K562 (cell line): ENCODE results near the gene FNDC11. TPM values are rescaled to one million over a fixed set of nuclear protein-coding genes. Genes with fewer than 3 reads are reported as not detected.

Experiments used
- ATAC-seq: fragments of 200-7000 bp; cut with Tn5 transposase; 3 replicates; pipeline ENCODE4 v1.9.1; 2020; ENCODE audit warnings: moderate library complexity
- BruUV-seq: library from RNA; stranded (reverse); fragments of 400-500 nt; replicated peaks from 2 replicates; lab custom pipeline; 2021; lab: Mats Ljungman, UMichigan
- CTCF ChIA-PET: fragments of 300-600 bp; formaldehyde crosslinking; extraction: SDS; loops from one replicate; lab custom pipeline; 2021; ENCODE audit warnings: low intra/inter-chr PET ratio; lab: Yijun Ruan, JAX
- POLR2A ChIA-PET: fragments of 300-600, 350-650 bp; sonication (Branson Sonifier 250); formaldehyde crosslinking; extraction: SDS; loops from one replicate; lab custom pipeline; 2021; ENCODE audit warnings: antibody characterized with exemption, inconsistent platforms; lab: Yijun Ruan, JAX
- DNase-seq, 4 experiments: peaks; one replicate each; pipeline versions ENCODE4 v3.0.0 to v3.0.0-alpha.2; 2011 to 2018; ENCODE audit warnings: low spot score in 3 of 4, mixed read lengths in 3 of 4; ENCODE audit errors: extremely low read depth in 1 of 4
- FAIRE-seq: peaks from 2 replicates; lab custom pipeline; 2011; peaks lifted over from hg19 to GRCh38; lab: Jason Lieb, UNC
- H2AFZ ChIP-seq: 2 replicates; pipeline ENCODE4 v1.6.0; 2011; ENCODE audit warnings: low read depth, low read length, control low read depth, inconsistent platforms
- H3K27ac ChIP-seq: fragments of 200-600 bp; 3 replicates; pipeline ENCODE4 v1.8.0; 2011; ENCODE audit warnings: low read depth, mild to moderate bottlenecking, control low read depth, inconsistent platforms, low read length, moderate library complexity, mixed read lengths; ENCODE audit errors: extremely low read depth
- H3K27me3 ChIP-seq, 2 experiments: fragments of 300-600 bp in 1 of 2; 2 replicates in 1 of 2; 3 replicates in 1 of 2; pipeline versions ENCODE4 v1.6.0 to v1.8.0; 2011; ENCODE audit warnings: inconsistent platforms in 2 of 2, low read length in 2 of 2, mild to moderate bottlenecking in 1 of 2, mixed read lengths in 1 of 2, moderate library complexity in 1 of 2; ENCODE audit not compliant: control insufficient read depth in 2 of 2, insufficient read depth in 2 of 2
- H3K36me3 ChIP-seq: fragments of 300-600 bp; 3 replicates; pipeline ENCODE4 v1.8.0; 2011; ENCODE audit warnings: mild to moderate bottlenecking, low read length, inconsistent platforms; ENCODE audit not compliant: control insufficient read depth, insufficient read depth
- H3K4me1 ChIP-seq, 2 experiments: fragments of 200-600 bp in 1 of 2; replicated peaks in 1 of 2; 2 replicates in 1 of 2; 3 replicates in 1 of 2; pipeline versions ENCODE4 v1.5.1 to v1.8.0; 2011; ENCODE audit warnings: inconsistent platforms in 2 of 2, low read length in 2 of 2, mild to moderate bottlenecking in 1 of 2, mixed read lengths in 1 of 2, moderate library complexity in 1 of 2; ENCODE audit not compliant: control insufficient read depth in 2 of 2, insufficient read depth in 2 of 2
- H3K4me2 ChIP-seq: 2 replicates; pipeline ENCODE4 v1.6.1; 2011; ENCODE audit warnings: low read length, control low read depth, inconsistent platforms, mixed read lengths; ENCODE audit not compliant: insufficient read depth
- H3K4me3 ChIP-seq: fragments of 200-600 bp; sonication (generic), shearing (Covaris generic); 2 replicates; pipeline ENCODE4 v1.5.1; 2016; ENCODE audit warnings: control low read depth, inconsistent platforms
- H3K79me2 ChIP-seq: fragments of 200-600 bp; 3 replicates; pipeline ENCODE4 v1.8.0; 2011; ENCODE audit warnings: low read length, inconsistent platforms; ENCODE audit not compliant: control insufficient read depth, insufficient read depth
- H3K9ac ChIP-seq, 2 experiments: 2 replicates each; pipeline versions ENCODE4 v1.6.0 to v1.6.1; 2011; ENCODE audit warnings: low read depth in 2 of 2, low read length in 2 of 2, control low read depth in 1 of 2, inconsistent platforms in 1 of 2, mild to moderate bottlenecking in 1 of 2, mixed read lengths in 1 of 2; ENCODE audit not compliant: insufficient read depth in 1 of 2
- H3K9me1 ChIP-seq: one replicate; pipeline ENCODE4 v1.6.0; 2011; ENCODE audit warnings: inconsistent platforms, mild to moderate bottlenecking, low read length, moderate library complexity; ENCODE audit not compliant: control insufficient read depth, insufficient read depth
- H3K9me3 ChIP-seq: replicated peaks from 2 replicates; pipeline ENCODE4 v1.5.1; 2011; ENCODE audit warnings: low read depth, low read length, inconsistent platforms; ENCODE audit not compliant: control insufficient read depth, insufficient read depth
- H4K20me1 ChIP-seq: replicated peaks from 2 replicates; pipeline ENCODE4 v1.6.1; 2011; ENCODE audit warnings: low read length, inconsistent platforms, mixed read lengths; ENCODE audit not compliant: control insufficient read depth, insufficient read depth
- CHAMP1 ChIP-seq: fragments of 450-650 bp; IDR thresholded peaks from 2 replicates; pipeline ENCODE4 v1.6.1; 2016; ENCODE audit warnings: mild to moderate bottlenecking
- RBM39 ChIP-seq: fragments of 200-400 bp; formaldehyde crosslinking; optimal IDR thresholded peaks from 2 replicates; pipeline ENCODE3; 2018; ENCODE audit warnings: low read depth, low read length
- ZNF518B ChIP-seq: fragments of 250-450 bp; sonication (Bioruptor Pico); IDR thresholded peaks from 2 replicates; pipeline ENCODE4 v1.5.0; 2021; ENCODE audit warnings: mild to moderate bottlenecking, moderate library complexity
- ZNF655 ChIP-seq: fragments of 250-450 bp; sonication (Bioruptor Pico); IDR thresholded peaks from 2 replicates; pipeline ENCODE4 v1.5.0; 2021
- ZNF668 ChIP-seq: fragments of 250-450 bp; sonication (Bioruptor Pico); IDR thresholded peaks from 2 replicates; pipeline ENCODE4 v1.8.0; 2022; ENCODE audit warnings: mild to moderate bottlenecking, inconsistent platforms
- WGBS: fragments of 100-300 bp; shearing (Covaris generic); methylation state at CpG from one replicate; pipeline ENCODE4 v1.1.6; 2016; ENCODE audit warnings: low coverage, mixed read lengths; ENCODE audit not compliant: insufficient coverage; ENCODE audit errors: missing lambda C conversion rate; 5-methylcytosine and 5-hydroxymethylcytosine counted together
- in situ Hi-C: fragments of 300-500 bp; cut with MboI; formaldehyde crosslinking; loops from 4 replicates; pipeline ENCODE4 v1.15.0; 2018; ENCODE audit warnings: inconsistent platforms, mixed read lengths
- intact Hi-C: fragments of 100-400 bp; cut with micrococcal nuclease; formaldehyde crosslinking; loops from 2 replicates; pipeline ENCODE4 v1.14.2; 2022
- polyA plus RNA-seq, 8 experiments: library from polyadenylated mRNA; depleted of rRNA in 4 of 8; stranded (reverse) in 5 of 8; unstranded in 3 of 8; fragments of >200 nt; fragmentation: Nextera tagmentation in 2 of 8; fragmentation: Illumina TruSeq in 1 of 8; extraction: Ambion mirVana in 2 of 8; extraction: Trizol in 1 of 8; gene quantifications; 2 replicates each; pipeline versions ENCODE4 v1.2.1 to v1.2.3, GENCODE V29; 2011 to 2014; ENCODE audit warnings: inconsistent platforms in 1 of 8, missing spikeins in 1 of 8
- total RNA-seq, 7 experiments: library from RNA; depleted of rRNA in 6 of 7; stranded (reverse); fragments of >200 nt in 6 of 7; fragmentation: Illumina TruSeq in 2 of 7; extraction: Trizol in 2 of 7; gene quantifications; 2 replicates each; pipeline versions ENCODE4 v1.2.1 to v1.2.3, GENCODE V29; 2011 to 2021; ENCODE audit warnings: low replicate concordance in 1 of 7

FNDC11 gene
- total and polyA plus RNA-seq, 9 of the 15 experiments (the other 6 are each of a cell fraction or from before 2014, with no cell fraction given) = 0.08 to 2.3 (median 0.64) TPM; not detected in 2

GRCh38 chr20:63597651-63598478 lies 43.9 kb downstream of the FNDC11 start:
- H3K9me3 ChIP-seq = no peaks in the 10 kb centered on the region
- peaks cover 0 to 10% of the 10 kb centered on the region in 2 experiments; a peak in 2 of 5 replicates for H3K4me1 ChIP-seq
- FAIRE-seq = no peak
- TF ChIP-seq CHAMP1 (no peak), ZNF668 (CRISPR knock-in tag) (no peak), ZNF518B (CRISPR knock-in tag) (no peak), ZNF655 (CRISPR knock-in tag) (no peak), RBM39 (no peak)
- no peaks in the 10 kb centered on the region for H4K20me1 ChIP-seq
- 86% methylated on average over 23 of the region's 23 CpGs for WGBS
- H3K27ac ChIP-seq = no peak overlapping the region
- POLR2A ChIA-PET = interaction anchor here (0.8 to 1.1 kb wide), 3 partner anchors 10 to 27 kb away, joined by 3 read pairs; no protein-coding TSS in a partner anchor
- H3K4me3 ChIP-seq = no peak overlapping the region
- H3K27me3 ChIP-seq = no peaks in the 10 kb centered on the region
- in situ Hi-C loops = no loop called here
- DNase-seq = no peak
- intact Hi-C loops = no loop called here
- H3K79me2 ChIP-seq = no peaks in the 10 kb centered on the region
- H3K4me2 ChIP-seq = no peak overlapping the region
- peaks cover 9% of the 10 kb centered on the region for H3K9me1 ChIP-seq
- no peak for ATAC-seq
- BruUV-seq = no TSS peak
- CTCF ChIA-PET = no interaction called here
- peaks cover 49% of the 10 kb centered on the region; the same call in 2 of the 3 replicates for H3K36me3 ChIP-seq
- 0 out of 4 replicates have a peak overlapping the region, but pooled peaks of 1 of the 2 experiments have one; percentile 61 for H3K9ac ChIP-seq
- H2AFZ ChIP-seq = no peak overlapping the region
